ENCODE data around the gene CLDN22.
A peak's percentile ranks its signal among the peaks of the same experiment; 100 is the strongest.

CLDN22 gene

DNA sequence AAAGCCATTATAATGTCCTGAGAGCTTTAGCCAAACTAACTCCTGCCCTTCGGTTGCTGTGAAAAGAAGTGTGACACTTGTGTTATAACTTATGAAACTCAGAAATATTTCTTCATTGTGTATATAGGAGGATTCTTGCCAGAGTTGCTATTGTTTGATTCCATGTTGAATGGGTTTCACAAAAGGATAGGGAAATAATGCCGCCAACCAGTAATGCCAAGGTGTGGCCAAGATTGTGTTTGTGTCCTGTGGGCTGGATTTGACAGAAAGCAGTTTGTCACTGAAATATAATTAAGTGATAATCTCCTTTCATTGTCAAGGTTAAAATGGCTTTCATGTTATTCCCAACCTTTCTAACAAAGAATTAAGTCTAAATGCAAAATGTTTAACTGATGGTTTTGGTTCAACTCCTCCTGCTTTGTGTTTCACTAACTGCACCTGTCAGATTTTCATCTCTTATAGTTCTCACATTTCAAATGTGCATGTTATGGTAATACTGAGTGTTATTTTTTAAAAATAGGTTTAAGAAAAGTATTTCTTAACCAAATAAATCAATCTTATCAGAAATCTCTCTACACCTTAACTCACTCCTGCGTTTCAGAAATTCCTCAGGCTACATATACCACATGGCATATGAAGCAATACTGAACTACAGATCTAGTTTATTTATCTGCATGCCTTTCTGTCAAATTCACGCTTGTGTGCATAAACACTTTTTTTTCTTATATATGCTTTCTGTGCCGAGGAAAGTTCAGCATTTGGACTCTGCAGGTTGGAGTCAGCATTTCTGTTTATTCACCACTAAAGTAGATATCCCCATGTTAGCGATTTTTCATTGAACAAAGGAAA is at the start of gene CLDN22:
CLDN22 (minus strand) TSS at position 66 of the 849 bp plus-strand sequence; CDS start at position 8, 58 bp downstream.
- no peaks in the 10 kb centered on the region for H3K27me3 Mint-ChIP-seq (ENCODE audit: low read depth, poor library complexity)
- TF ChIP-seq, protein P1, sequence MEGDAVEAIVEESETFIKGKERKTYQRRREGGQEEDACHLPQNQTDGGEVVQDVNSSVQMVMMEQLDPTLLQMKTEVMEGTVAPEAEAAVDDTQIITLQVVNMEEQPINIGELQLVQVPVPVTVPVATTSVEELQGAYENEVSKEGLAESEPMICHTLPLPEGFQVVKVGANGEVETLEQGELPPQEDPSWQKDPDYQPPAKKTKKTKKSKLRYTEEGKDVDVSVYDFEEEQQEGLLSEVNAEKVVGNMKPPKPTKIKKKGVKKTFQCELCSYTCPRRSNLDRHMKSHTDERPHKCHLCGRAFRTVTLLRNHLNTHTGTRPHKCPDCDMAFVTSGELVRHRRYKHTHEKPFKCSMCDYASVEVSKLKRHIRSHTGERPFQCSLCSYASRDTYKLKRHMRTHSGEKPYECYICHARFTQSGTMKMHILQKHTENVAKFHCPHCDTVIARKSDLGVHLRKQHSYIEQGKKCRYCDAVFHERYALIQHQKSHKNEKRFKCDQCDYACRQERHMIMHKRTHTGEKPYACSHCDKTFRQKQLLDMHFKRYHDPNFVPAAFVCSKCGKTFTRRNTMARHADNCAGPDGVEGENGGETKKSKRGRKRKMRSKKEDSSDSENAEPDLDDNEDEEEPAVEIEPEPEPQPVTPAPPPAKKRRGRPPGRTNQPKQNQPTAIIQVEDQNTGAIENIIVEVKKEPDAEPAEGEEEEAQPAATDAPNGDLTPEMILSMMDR (IDR thresholded peaks at IDR 0.05): no peak
- peaks cover 62% of the 10 kb centered on the region for H3K36me3 Mint-ChIP-seq (ENCODE audit: low read depth)
- no peak for DNase-seq
- H3K9me3 Mint-ChIP-seq: peaks cover 3% of the 10 kb centered on the region
- no peak within 1 kb of the TSS for H3K4me3 Mint-ChIP-seq
- H3K27ac Mint-ChIP-seq: peak within 1 kb of the TSS; percentile 29
- no peaks in the 10 kb centered on the region for H3K4me1 Mint-ChIP-seq

DNA sequence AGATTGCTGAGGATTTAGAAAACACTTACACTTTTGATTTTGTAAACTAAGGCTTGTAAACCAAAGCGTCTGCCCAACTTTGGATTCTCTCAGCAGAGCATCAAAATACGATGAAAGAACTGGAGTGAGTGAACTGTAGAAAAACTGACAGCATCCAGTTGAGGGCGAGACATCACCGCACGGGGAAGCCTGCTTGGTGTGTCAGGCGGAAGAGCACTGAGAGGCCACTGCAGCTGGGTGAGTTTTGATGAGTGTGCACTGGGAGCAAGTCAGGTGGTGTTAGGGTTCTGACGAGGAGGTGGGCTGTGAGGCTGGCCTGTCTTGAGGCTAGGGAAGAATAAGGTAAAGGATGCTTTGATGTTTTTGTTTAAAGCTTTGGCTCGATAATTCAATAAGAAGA is 49.0 kb upstream of the CLDN22 start:
- Mint-ChIP-seq H3K27me3 (ENCODE audit: low read depth, poor library complexity) (peaks cover 6% of the 10 kb centered on the region), H3K9me3 (peaks cover 27% of the 10 kb centered on the region), H3K36me3 (ENCODE audit: low read depth) (peaks cover 11% of the 10 kb centered on the region), H3K27ac (no peak overlapping the region), H3K4me1 (peaks cover 34% of the 10 kb centered on the region), H3K4me3 (no peak overlapping the region)
- DNase-seq: no peak
- TF ChIP-seq, protein P1 (IDR thresholded peaks at IDR 0.05): no peak

DNA sequence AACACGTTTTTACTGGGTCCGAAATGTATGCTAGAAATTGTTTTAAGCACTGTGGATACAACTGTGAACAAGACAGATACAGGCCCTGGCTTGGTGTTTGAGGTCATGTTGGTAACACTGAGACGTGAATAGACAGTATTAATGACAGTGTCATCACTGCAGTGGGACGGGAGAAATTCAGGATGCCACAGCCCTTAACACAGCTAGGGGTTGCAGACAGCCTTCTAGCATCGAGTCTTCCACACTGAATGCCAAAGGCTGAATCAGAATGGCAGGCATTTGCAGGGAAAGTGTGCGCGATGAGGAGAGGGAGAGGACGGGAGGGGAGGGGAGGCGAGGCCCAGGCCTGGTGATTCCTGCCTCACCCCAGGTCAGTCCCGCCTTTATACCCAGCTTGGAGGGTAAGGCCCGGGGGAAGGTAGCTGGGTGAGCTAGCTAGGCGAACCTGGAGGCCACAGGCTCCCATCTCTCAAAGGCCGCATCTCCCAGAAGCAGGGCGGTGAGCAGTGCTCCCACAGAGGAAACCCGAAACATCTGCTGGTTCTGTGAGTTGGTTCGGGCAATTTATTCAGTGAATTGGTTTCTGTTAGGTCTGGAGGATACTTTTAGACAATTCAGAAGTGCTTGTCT is 46.2 kb upstream of the CLDN22 start:
- H3K27ac Mint-ChIP-seq: no peak overlapping the region

DNA sequence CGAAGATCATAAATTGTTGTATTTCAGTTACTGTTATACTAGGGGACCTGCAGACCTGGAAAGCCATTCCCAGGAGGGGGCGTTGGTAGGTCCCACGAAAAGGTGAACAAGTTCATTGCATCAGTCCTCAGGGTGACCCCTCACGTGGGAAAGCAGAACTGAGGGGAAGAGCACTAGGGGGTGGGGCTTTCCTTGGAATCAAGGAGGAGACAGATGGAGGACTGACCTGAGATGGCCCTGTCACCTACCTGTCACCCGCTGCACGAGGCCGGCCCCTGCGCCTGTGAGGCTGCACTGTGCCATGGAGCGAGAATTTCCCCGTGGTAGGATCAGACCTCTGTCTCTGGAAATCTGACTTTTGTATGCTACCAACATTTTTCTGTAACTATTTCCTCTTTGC is 43.9 kb upstream of the CLDN22 start:
- H3K9me3 Mint-ChIP-seq: no peaks in the 10 kb centered on the region
- peaks cover 60% of the 10 kb centered on the region for H3K4me1 Mint-ChIP-seq
- TF ChIP-seq, protein P1 (IDR thresholded peaks at IDR 0.05): no peak
- no peak overlapping the region for H3K4me3 Mint-ChIP-seq
- DNase-seq: no peak
- H3K27me3 Mint-ChIP-seq (ENCODE audit: low read depth, poor library complexity): peaks cover 6% of the 10 kb centered on the region
- H3K36me3 Mint-ChIP-seq (ENCODE audit: low read depth): no peaks in the 10 kb centered on the region
- peak overlapping the region; percentile 83 for H3K27ac Mint-ChIP-seq

More for the DNA sequence above, 46.2 kb upstream of the CLDN22 start:
- TF ChIP-seq, protein P1 (IDR thresholded peaks at IDR 0.05): no peak
- DNase-seq: no peak
- Mint-ChIP-seq H3K4me3 (no peak overlapping the region), H3K27me3 (ENCODE audit: low read depth, poor library complexity) (peaks cover 6% of the 10 kb centered on the region), H3K4me1 (peaks cover 46% of the 10 kb centered on the region), H3K9me3 (no peaks in the 10 kb centered on the region), H3K36me3 (ENCODE audit: low read depth) (no peaks in the 10 kb centered on the region)

DNA sequence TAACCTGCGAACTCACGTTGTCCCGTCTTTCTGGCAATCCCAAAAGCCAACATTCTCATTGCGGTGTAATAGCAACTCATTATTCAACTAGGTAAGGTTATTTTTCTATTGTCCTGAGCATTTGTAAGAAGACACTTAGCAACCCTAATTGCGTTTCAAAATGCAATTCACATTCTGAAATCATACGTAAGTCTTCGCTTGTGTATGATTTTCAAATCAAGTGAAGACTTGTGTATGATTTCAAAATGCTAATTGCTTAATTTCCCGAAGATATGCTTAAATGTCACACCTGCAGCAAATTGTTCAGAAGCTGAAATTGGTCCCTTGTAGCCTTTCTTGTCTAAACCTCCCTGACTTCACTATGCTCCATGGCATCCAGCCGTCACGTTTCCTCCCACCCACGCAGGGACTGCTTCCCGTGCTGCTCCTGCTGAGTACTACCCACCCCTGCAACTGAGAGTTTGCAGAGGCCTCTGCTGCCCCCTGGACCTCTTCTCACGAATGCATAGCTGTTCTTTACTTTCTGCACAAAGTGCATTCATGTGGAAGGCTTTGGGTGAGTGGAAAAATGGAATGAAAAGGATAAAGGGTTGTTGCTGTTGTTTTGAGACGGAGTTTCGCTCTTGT is 43.0 kb upstream of the CLDN22 start:
- no peak overlapping the region for H3K27ac Mint-ChIP-seq
- H3K4me3 Mint-ChIP-seq: no peak overlapping the region
- peaks cover 5% of the 10 kb centered on the region for H3K27me3 Mint-ChIP-seq (ENCODE audit: low read depth, poor library complexity)
- peaks cover 56% of the 10 kb centered on the region for H3K4me1 Mint-ChIP-seq
- TF ChIP-seq, protein P1 (IDR thresholded peaks at IDR 0.05): no peak
- H3K36me3 Mint-ChIP-seq (ENCODE audit: low read depth): no peaks in the 10 kb centered on the region
- H3K9me3 Mint-ChIP-seq: no peaks in the 10 kb centered on the region
- no peak for DNase-seq

Data from nephron progenitor cell (in vitro differentiated cells).